ENCODE data around the gene PCBP1.
"Not testable (repeated sequence)": the region's sequence is repeated elsewhere in the genome, so short reads cannot be mapped to it uniquely, and the experiment has no call there.

The PCBP1 gene

DNA sequence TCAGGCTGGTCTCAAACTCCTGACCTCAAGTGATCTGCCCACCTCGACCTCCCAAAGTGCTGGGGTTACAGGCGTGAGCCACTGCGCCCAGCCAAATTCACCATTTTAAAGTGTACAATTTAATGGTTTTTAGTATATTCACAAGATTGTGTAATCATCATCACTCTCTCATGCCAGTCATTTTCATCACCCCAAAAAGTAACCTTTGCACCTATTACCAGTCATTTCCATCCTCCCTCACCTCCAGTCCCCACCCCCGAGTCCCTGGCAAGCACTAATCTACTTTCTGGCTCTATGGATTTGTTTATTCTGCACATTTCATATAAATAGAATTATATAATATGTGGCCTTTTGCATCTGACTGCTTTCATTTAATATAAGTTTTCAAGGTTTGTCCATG lies 10.8 kb downstream of the PCBP1 start:
- TF ChIP-seq, protein P1, sequence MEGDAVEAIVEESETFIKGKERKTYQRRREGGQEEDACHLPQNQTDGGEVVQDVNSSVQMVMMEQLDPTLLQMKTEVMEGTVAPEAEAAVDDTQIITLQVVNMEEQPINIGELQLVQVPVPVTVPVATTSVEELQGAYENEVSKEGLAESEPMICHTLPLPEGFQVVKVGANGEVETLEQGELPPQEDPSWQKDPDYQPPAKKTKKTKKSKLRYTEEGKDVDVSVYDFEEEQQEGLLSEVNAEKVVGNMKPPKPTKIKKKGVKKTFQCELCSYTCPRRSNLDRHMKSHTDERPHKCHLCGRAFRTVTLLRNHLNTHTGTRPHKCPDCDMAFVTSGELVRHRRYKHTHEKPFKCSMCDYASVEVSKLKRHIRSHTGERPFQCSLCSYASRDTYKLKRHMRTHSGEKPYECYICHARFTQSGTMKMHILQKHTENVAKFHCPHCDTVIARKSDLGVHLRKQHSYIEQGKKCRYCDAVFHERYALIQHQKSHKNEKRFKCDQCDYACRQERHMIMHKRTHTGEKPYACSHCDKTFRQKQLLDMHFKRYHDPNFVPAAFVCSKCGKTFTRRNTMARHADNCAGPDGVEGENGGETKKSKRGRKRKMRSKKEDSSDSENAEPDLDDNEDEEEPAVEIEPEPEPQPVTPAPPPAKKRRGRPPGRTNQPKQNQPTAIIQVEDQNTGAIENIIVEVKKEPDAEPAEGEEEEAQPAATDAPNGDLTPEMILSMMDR (conservative IDR thresholded peaks at IDR 0.05; ENCODE audit: low read depth, low read length): no peak
- no peak overlapping the region for H3K4me3 ChIP-seq (ENCODE audit: low read length)
- no peak for DNase-seq (ENCODE audit: low read depth)

DNA sequence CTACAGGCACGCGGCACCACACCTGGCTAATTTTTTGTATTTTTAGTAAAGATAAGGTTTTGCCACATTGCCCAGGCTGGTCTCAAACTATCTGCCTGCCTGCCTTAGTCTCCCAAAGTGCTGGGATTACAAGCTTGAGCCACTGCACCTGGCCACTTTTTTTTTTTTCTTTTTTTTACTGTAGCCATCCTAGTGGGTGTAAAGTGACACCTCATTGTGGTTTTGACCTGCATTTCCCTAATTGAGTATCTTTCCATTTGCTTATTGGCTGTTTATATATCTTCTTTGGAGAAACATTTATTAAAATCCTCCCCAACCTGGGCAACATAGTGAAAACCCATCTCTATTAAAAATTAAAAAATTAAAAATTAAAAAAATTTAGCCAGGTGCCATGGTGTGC lies 12.0 kb downstream of the PCBP1 start:
- DNase-seq (ENCODE audit: low read depth): no peak
- TF ChIP-seq, protein P1 (conservative IDR thresholded peaks at IDR 0.05; ENCODE audit: low read depth, low read length): no peak
- no peak overlapping the region for H3K4me3 ChIP-seq (ENCODE audit: low read length)

DNA sequence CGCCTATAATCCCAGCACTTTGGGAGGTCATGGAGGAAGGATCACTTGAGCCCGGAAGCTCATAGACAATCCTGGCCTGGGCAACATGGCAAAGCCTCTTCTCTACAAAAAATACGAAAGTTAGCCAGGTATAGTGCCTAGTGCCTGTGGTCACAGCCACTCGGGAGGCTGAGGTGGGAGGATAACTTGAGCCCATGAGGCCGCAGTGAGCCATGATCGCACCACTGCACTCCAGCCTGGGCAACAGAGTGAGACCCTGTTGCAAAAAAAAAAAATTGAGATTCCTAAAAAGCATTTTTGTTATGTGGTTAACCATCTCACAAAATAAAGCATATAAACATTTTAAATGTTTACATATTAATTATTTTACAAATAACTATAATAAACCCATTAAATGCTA lies 13.9 kb downstream of the PCBP1 start:
- TF ChIP-seq, protein P1 (conservative IDR thresholded peaks at IDR 0.05; ENCODE audit: low read depth, low read length): no peak
- no peak overlapping the region for H3K4me3 ChIP-seq (ENCODE audit: low read length)
- no peak for DNase-seq (ENCODE audit: low read depth)

DNA sequence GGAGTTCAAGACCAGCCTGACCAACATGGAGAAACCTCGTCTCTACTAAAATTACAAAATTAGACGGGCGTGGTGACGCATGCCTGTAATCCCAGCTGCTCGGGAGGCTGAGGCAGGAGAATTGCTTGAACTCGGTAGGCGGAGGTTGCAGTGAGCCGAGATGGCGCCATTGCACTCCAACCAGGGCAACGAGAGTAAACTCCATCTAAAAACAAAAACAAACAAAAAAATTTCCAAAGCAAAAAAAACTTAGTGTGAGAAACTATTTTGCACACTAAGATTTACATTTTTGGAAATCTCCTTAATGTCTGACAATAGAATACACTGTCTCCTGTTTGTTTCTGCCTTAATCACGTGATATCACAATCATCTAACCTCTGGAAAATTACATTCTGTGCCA lies 14.4 kb downstream of the PCBP1 start:
- DNase-seq (ENCODE audit: low read depth): not testable (repeated sequence)

DNA sequence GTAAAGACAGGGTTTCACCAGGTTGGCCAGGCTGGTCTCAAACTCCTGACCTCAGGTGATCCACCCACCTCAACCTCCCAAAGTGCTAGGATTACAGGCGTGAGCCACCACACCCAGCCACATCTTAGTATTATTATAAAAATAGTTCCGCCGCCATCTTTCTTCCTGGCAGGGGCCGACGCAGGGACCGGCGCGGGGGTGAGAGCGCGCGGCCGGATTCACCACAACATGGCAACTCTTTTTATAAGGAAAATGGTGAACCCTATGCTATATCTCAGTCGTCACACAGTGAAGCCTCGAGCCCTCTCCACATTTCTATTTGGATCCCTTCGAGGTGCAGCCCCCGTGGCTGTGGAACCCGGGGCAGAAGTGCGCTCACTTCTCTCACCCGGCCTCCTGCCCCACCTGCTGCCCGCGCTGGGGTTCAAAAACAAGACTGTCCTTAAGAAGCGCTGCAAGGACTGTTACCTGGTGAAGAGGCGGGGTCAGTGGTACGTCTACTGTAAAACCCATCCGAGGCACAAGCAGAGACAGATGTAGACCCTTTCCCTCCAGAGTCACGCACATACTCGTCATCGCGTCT lies 15.1 kb downstream of the PCBP1 start:
- not testable (repeated sequence) for H3K4me3 ChIP-seq (ENCODE audit: low read length); DNase-seq (ENCODE audit: low read depth)

More for the DNA sequence above, 14.4 kb downstream of the PCBP1 start:
- H3K4me3 ChIP-seq (ENCODE audit: low read length): not testable (repeated sequence)

DNA sequence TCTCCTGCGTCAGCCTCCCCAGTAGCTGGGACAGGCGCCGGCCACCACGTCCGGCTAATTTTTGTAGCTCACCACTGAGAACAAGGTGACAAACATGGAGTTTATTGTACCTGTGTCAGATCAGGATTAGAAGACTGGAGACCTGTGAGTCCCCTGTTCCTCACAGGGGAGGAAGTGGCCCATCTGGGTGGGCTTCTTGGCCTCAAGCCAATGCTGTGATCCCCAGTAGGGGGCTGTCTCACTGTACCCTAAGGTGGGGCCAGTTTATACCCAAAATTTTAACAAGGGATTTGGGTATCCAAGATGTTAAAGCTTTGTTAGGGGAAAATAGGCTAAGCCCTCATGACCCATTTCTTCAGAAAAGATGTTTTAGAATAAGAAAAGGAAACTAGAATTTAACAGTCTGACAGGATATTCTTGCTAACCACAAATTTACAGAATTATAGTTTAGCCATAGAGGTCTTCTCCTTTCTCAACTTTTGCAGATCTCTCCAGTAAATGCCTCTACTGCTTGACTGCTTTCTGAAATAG lies 16.3 kb downstream of the PCBP1 start:
- DNase-seq (ENCODE audit: low read depth): no peak
- TF ChIP-seq, protein P1 (conservative IDR thresholded peaks at IDR 0.05; ENCODE audit: low read depth, low read length): no peak
- no peak overlapping the region for H3K4me3 ChIP-seq (ENCODE audit: low read length)

DNA sequence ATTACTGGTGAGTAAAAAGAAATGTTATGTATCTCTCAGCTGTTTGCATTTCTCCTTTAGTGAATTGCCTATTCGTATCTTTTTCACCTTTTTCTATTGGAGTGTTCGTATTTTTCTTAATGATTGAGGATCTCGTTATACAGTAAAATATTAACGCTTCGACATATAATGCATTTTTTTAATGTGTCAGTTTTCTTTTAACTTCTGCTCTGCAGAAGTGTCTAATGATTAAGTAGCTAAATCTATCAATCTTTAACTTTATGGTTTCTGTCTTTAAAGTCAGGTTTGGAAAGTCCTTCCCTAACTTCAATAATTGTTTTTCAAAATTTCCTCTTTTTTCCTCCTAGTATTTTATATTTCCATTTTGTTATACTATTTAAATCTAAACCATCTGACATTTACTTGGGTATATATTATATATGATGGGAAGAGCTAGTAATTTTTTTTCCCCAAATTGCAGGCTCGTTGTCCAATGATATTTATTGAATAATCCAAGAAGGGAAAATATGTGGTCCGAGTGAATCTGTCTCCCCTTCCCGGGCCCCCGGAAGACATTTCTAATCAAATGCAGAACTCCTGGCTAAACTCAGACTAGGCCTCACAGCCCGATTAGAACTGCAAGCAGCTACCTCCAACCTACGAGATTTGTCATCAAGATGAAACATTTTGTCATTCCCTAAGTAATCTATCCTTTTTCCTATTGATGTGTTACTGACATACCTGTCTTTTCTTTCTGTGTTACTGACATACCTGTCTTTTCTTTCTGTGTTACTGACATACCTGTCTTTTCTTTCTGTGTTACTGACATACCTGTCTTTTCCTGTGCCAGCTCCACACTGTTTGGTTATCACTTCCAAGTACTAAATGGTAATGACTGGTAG lies 17.2 kb downstream of the PCBP1 start:
- no peak for DNase-seq (ENCODE audit: low read depth)
- TF ChIP-seq, protein P1 (conservative IDR thresholded peaks at IDR 0.05; ENCODE audit: low read depth, low read length): no peak
- no peak overlapping the region for H3K4me3 ChIP-seq (ENCODE audit: low read length)

DNA sequence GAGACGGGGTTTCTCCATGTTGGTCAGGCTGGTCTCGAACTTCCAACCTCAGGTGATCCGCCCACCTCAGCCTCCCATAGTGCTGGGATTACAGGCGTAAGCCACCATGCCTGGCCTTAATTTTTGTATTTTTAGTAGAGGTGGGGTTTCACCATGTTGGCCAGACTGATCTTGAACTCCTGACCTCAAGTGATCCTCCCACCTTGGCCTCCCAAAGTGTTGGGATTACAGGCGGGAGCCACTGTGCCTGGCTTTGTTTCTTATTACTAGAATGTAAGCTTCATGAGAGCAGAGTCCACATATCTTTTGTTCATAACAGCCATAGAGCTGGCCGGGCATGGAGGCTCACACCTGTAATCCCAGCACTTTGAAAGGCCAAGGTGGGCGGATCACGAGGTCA lies 18.9 kb downstream of the PCBP1 start:
- H3K4me3 ChIP-seq (ENCODE audit: low read length); DNase-seq (ENCODE audit: low read depth): not testable (repeated sequence)

DNA sequence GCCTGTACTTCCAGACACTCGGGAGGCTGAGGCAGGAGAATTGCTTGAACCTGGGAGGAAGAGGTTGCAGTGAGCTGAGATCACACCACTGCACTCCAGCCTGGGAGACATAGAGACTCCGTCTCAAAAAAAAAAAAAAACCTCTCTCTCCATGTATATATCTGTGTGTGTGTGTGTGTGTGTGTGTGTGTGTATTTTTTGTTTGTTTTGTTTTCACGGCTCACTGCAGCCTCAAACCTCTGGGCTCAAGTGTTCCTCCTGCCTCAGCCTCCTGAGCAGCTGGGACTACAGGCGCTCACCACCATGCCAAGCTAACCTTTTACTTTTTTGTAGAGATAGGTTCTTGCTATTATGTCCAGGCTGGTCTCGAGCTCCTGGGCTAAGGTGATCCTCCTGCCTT lies 23.1 kb downstream of the PCBP1 start:
- H3K4me3 ChIP-seq (ENCODE audit: low read length); DNase-seq (ENCODE audit: low read depth): not testable (repeated sequence)

Data from retinal pigment epithelial cell (primary cell).